Tibial nerve (tissue), 4 donors: ENCODE measurements around the gene CGN.

Experiments
- CTCF ChIP-seq, 5 experiments: fragments of 200-600 bp in 3 of 5; fragments of 450-650 bp in 2 of 5; sonication (generic) in 3 of 5; IDR thresholded peaks; one replicate each; pipeline ENCODE4 v1.5.1; 2016 to 2019; ENCODE audit warnings: antibody characterized with exemption in 5 of 5, mild to moderate bottlenecking in 3 of 5, moderate library complexity in 2 of 5
- EP300 ChIP-seq, 2 donors: sonication (generic); formaldehyde crosslinking; IDR thresholded peaks; one replicate each; pipeline ENCODE4 v1.6.1; 2017; ENCODE audit warnings: antibody characterized with exemption in 2 of 2, mild to moderate bottlenecking in 1 of 2

GRCh38 chr1:151504252-151504651 lies 6.9 kb upstream of the CGN start:
- no peak for TF ChIP-seq CTCF (IDR thresholded peaks at IDR 0.05)
- TF ChIP-seq EP300 (IDR thresholded peaks at IDR 0.05): no peak
